H1 (cell line): ENCODE results near the gene R3HDML.

Experiments
- ASH2L ChIP-seq: fragments of 200-600, 300-600 bp; sonication (generic); IDR thresholded peaks from one replicate; pipeline ENCODE4 v1.7.1; 2017; ENCODE audit warnings: low read length
- CTCF ChIP-seq, 3 experiments: IDR thresholded peaks; 1 replicate in 2 of 3; 2 replicates in 1 of 3; pipeline versions ENCODE4 v1.5.1 to v1.6.1; 2011; ENCODE audit warnings: low read length in 3 of 3, mild to moderate bottlenecking in 3 of 3, inconsistent platforms in 2 of 3, low read depth in 1 of 3, moderate library complexity in 1 of 3; ENCODE audit not compliant: insufficient read depth in 1 of 3; ENCODE audit errors: control extremely low read depth in 1 of 3
- EP300 ChIP-seq, 2 experiments: IDR thresholded peaks; 1 replicate in 1 of 2; 2 replicates in 1 of 2; pipeline ENCODE4 v1.6.1; 2011 to 2012; ENCODE audit warnings: low read depth in 2 of 2, low read length in 2 of 2, mild to moderate bottlenecking in 2 of 2, borderline replicate concordance in 1 of 2, inconsistent platforms in 1 of 2, moderate library complexity in 1 of 2
- EZH2 ChIP-seq: fragments of 200-600 bp; sonication (generic); IDR thresholded peaks from 2 replicates; pipeline ENCODE4 v1.7.1; 2012; ENCODE audit warnings: low read depth, mild to moderate bottlenecking, moderate library complexity, low read length, inconsistent platforms; ENCODE audit not compliant: severe bottlenecking
- HDAC2 ChIP-seq, 2 experiments: fragments of 300-600 bp in 1 of 2; sonication (generic) in 1 of 2; IDR thresholded peaks; 2 replicates each; pipeline ENCODE4 v1.6.1; 2011 to 2012; ENCODE audit warnings: low read depth in 2 of 2, low read length in 2 of 2, mild to moderate bottlenecking in 2 of 2, moderate library complexity in 2 of 2, borderline replicate concordance in 1 of 2, inconsistent platforms in 1 of 2
- KDM5A ChIP-seq: fragments of 200-600 bp; IDR thresholded peaks from 2 replicates; pipeline ENCODE4 v1.7.1; 2012; ENCODE audit warnings: mild to moderate bottlenecking, low read length, inconsistent platforms, mixed read lengths
- MAX ChIP-seq: IDR thresholded peaks from 2 replicates; pipeline ENCODE4 v1.6.1; 2012; ENCODE audit warnings: inconsistent platforms
- NRF1 ChIP-seq: IDR thresholded peaks from 2 replicates; pipeline ENCODE4 v1.6.1; 2011; ENCODE audit warnings: mild to moderate bottlenecking, low read depth, low read length, improper control_type of control experiment
- POLR2AphosphoS5 ChIP-seq: IDR thresholded peaks from 2 replicates; pipeline ENCODE4 v1.6.1; 2011; ENCODE audit warnings: low read depth, low read length
- RFX5 ChIP-seq: IDR thresholded peaks from 2 replicates; pipeline ENCODE4 v1.6.1; 2011; ENCODE audit warnings: low read depth, low read length, improper control_type of control experiment, borderline replicate concordance
- SUZ12 ChIP-seq: fragments of 200-600 bp; sonication (generic); IDR thresholded peaks from 2 replicates; pipeline ENCODE4 v1.6.1; 2012; ENCODE audit warnings: mild to moderate bottlenecking, inconsistent platforms, low read length, moderate library complexity, mixed read lengths
- TBP ChIP-seq: IDR thresholded peaks from 2 replicates; pipeline ENCODE4 v1.6.1; 2011; ENCODE audit warnings: low read depth, low read length, improper control_type of control experiment

- TF ChIP-seq EZH2 (no peak), ASH2L (no peak), CTCF (IDR thresholded peaks at IDR 0.05; ENCODE audit: control extremely low read depth in 1 of 3, insufficient read depth in 1 of 3, low read depth in 1 of 3, low read length in 3 of 3) (no peak), TBP (no peak), SUZ12 (no peak), EP300 (IDR thresholded peaks at IDR 0.05; ENCODE audit: borderline replicate concordance in 1 of 2, low read depth in 2 of 2, low read length in 2 of 2) (no peak), POLR2AphosphoS5 (no peak), KDM5A (no peak), HDAC2 (IDR thresholded peaks at IDR 0.05; ENCODE audit: borderline replicate concordance in 1 of 2, low read depth in 2 of 2, low read length in 2 of 2) (no peak), NRF1 (no peak), RFX5 (no peak), MAX (no peak)
Measured at GRCh38 chr20:44400671-44400969, 63.8 kb downstream of the R3HDML start.
